SK-N-SH (cell line): ENCODE results near the gene CUL1.

Source experiments
- MXI1 ChIP-seq: IDR thresholded peaks from 2 replicates; pipeline ENCODE4 v1.6.1; 2012; ENCODE audit warnings: mild to moderate bottlenecking, low read depth, low read length, improper control_type of control experiment
- NFIC ChIP-seq: IDR thresholded peaks from 2 replicates; pipeline ENCODE4 v1.4.0; 2012; ENCODE audit warnings: borderline replicate concordance
- SMC3 ChIP-seq: IDR thresholded peaks from 2 replicates; pipeline ENCODE4 v1.6.1; 2012; ENCODE audit warnings: low read depth, low read length, improper control_type of control experiment
- TF ChIP-seq, protein P1 (sequence below): fragments of 200-600 bp; sonication (generic); IDR thresholded peaks from 2 replicates; pipeline ENCODE4 v1.6.1; 2017; ENCODE audit warnings: antibody characterized with exemption, mild to moderate bottlenecking, moderate library complexity
- TF ChIP-seq, protein P2 (sequence below): IDR thresholded peaks from 2 replicates; pipeline ENCODE4 v1.4.0; 2012; ENCODE audit warnings: low read depth
- TF ChIP-seq, protein P3 (sequence below): IDR thresholded peaks from 2 replicates; pipeline ENCODE4 v1.6.1; 2012; ENCODE audit warnings: mild to moderate bottlenecking, low read depth, low read length, moderate library complexity

DNA sequence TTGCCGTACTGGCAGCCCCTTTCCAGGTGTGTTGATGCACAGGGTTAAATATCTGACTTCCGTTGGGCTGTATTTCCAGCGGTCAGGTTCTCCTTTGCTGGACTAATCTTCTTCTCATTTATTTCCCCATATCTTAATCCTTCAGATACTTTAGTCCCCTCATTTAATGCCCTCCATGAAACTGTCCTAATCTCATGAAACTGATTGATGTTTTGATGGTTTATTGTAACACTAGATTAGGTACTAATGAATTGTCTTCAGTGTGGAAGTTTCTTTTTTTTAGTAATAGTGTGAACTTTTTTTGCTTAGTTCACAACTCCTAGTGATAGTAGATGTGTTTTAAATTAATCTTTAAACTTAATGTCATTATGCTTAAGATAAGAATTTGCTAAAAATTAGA, 6.3 kb downstream of the CUL1 start:
- TF ChIP-seq NFIC (no peak), MXI1 (no peak), SMC3 (no peak)
- TF ChIP-seq, protein P1, sequence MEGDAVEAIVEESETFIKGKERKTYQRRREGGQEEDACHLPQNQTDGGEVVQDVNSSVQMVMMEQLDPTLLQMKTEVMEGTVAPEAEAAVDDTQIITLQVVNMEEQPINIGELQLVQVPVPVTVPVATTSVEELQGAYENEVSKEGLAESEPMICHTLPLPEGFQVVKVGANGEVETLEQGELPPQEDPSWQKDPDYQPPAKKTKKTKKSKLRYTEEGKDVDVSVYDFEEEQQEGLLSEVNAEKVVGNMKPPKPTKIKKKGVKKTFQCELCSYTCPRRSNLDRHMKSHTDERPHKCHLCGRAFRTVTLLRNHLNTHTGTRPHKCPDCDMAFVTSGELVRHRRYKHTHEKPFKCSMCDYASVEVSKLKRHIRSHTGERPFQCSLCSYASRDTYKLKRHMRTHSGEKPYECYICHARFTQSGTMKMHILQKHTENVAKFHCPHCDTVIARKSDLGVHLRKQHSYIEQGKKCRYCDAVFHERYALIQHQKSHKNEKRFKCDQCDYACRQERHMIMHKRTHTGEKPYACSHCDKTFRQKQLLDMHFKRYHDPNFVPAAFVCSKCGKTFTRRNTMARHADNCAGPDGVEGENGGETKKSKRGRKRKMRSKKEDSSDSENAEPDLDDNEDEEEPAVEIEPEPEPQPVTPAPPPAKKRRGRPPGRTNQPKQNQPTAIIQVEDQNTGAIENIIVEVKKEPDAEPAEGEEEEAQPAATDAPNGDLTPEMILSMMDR, result no peak
- TF ChIP-seq, protein P2, sequence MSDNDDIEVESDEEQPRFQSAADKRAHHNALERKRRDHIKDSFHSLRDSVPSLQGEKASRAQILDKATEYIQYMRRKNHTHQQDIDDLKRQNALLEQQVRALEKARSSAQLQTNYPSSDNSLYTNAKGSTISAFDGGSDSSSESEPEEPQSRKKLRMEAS, result no peak
- TF ChIP-seq, protein P3, sequence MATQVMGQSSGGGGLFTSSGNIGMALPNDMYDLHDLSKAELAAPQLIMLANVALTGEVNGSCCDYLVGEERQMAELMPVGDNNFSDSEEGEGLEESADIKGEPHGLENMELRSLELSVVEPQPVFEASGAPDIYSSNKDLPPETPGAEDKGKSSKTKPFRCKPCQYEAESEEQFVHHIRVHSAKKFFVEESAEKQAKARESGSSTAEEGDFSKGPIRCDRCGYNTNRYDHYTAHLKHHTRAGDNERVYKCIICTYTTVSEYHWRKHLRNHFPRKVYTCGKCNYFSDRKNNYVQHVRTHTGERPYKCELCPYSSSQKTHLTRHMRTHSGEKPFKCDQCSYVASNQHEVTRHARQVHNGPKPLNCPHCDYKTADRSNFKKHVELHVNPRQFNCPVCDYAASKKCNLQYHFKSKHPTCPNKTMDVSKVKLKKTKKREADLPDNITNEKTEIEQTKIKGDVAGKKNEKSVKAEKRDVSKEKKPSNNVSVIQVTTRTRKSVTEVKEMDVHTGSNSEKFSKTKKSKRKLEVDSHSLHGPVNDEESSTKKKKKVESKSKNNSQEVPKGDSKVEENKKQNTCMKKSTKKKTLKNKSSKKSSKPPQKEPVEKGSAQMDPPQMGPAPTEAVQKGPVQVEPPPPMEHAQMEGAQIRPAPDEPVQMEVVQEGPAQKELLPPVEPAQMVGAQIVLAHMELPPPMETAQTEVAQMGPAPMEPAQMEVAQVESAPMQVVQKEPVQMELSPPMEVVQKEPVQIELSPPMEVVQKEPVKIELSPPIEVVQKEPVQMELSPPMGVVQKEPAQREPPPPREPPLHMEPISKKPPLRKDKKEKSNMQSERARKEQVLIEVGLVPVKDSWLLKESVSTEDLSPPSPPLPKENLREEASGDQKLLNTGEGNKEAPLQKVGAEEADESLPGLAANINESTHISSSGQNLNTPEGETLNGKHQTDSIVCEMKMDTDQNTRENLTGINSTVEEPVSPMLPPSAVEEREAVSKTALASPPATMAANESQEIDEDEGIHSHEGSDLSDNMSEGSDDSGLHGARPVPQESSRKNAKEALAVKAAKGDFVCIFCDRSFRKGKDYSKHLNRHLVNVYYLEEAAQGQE, result no peak
